ENCODE results near the gene C1orf185.

C1orf185 gene

DNA sequence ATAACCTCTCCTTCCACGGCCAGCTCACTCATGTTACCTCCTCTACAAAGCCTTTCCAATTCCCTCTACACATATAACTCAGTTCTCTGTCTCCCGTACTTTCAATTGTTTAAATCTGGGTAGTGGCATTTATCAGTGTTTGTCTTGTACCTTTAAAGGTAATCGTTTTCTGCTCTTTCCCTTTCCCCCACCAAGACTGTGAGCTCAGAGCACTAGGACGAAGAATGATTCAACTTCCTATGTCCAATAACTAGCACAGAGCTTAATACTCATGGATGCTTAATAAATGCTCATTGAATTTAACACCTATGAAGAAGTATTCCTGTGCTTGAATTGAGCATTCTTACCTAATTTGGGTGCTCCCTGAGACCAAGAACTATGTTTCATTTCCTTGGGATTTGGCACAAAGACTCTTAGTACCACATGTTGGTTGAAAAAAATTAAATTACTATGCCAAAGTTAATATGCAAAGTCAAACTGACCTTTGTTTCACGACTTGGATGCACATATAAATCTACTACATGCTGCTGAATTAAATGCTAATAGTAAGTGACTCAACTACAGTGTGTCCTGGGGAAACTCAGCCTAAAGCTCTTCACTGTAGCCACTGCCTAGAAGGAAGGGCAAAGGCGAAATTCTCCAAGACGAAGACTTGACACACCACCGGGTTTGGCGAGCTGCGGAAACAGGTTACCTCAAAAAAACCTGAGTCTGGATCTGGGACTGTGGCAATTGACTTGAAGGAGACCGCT lies 30.6 kb upstream of the C1orf185 start:
- DNase-seq (ENCODE audit: low spot score) = no peak
- in situ Hi-C loops (cut with MboI; ENCODE audit: low sequenced_read_pairs, unreplicated experiment) = no loop called here
- no peak for TF ChIP-seq CTCF (IDR thresholded peaks at IDR 0.05; ENCODE audit: borderline replicate concordance, control extremely low read depth, extremely low read depth, insufficient read depth, missing control alignments)

GRCh38 chr1:51072043-51072439 lies 30.0 kb upstream of the C1orf185 start:
- no peak for DNase-seq (ENCODE audit: low spot score)
- in situ Hi-C loops (cut with MboI; ENCODE audit: low sequenced_read_pairs, unreplicated experiment) = no loop called here
- no peak for TF ChIP-seq CTCF (IDR thresholded peaks at IDR 0.05; ENCODE audit: borderline replicate concordance, control extremely low read depth, extremely low read depth, insufficient read depth, missing control alignments)

- in situ Hi-C loops (cut with MboI; ENCODE audit: low sequenced_read_pairs, unreplicated experiment) = no loop called here
- no peak for DNase-seq (ENCODE audit: low spot score)
- TF ChIP-seq CTCF (IDR thresholded peaks at IDR 0.05; ENCODE audit: borderline replicate concordance, control extremely low read depth, extremely low read depth, insufficient read depth, missing control alignments) = no peak
Measured at GRCh38 chr1:51072651-51073050, 29.4 kb upstream of the C1orf185 start.

DNA sequence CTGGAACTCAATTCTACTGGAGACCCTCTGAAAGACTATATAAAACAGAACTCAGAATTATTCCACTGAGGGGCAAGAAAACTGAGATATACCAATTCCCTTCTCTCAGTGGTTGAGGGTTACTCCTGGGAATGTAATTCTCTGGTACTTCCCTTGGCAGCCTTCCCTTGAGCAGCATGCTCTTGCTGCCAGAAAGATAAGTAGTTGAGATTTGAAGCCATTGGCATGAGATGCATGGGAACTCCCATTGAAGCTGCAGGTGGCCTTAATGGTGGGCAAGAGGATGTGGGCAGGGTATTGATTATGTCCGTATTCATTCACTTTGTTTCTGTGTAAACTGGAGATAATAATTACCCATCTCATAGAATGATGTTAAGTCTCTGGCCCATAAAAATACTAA lies 28.6 kb upstream of the C1orf185 start:
- in situ Hi-C loops (cut with MboI; ENCODE audit: low sequenced_read_pairs, unreplicated experiment) = no loop called here
- no peak for TF ChIP-seq CTCF (IDR thresholded peaks at IDR 0.05; ENCODE audit: borderline replicate concordance, control extremely low read depth, extremely low read depth, insufficient read depth, missing control alignments)

DNA sequence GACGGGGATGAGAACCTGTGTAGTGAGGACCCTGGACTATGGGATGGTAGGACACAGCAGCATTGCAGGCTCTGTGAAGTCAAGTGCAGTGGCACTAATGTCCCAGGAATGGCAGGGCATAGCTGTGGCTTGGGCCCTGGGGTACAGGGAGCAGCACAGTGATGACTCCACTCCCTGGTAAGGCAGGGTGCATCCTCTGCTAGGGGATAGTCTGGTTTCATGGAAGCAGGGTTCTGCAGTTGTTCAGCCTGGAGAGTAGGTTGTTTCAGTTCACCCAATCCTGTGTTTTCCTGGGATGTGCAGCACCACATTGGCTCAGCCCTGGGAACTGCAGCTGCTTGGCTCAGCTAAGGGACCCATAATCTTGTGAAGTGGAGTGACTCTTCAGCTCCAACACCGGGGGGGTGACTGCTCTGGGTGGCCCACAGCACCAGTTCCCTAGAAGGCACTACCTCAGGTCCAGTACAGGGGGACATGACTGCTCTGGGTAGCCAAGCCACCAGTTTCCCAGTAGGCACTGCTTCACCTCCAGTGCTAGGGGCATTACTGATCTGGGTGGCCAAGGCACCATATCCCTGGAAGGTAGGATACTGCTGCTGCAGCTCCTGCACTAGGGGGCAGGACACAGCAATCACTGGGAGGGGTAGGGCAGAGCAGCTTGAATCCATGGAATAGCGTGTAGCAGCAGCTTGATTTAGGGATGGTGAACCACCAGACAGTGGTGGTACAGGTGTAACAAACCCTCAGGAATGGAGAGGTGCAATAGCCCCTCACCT lies 15.3 kb upstream of the C1orf185 start:
- DNase-seq (ENCODE audit: low spot score) = no peak
- in situ Hi-C loops (cut with MboI; ENCODE audit: low sequenced_read_pairs, unreplicated experiment) = no loop called here

More for the DNA sequence above, 28.6 kb upstream of the C1orf185 start:
- no peak for DNase-seq (ENCODE audit: low spot score)

GRCh38 chr1:51088474-51088873 lies 13.6 kb upstream of the C1orf185 start:
- TF ChIP-seq CTCF (IDR thresholded peaks at IDR 0.05; ENCODE audit: borderline replicate concordance, control extremely low read depth, extremely low read depth, insufficient read depth, missing control alignments) = no peak
- no peak for DNase-seq (ENCODE audit: low spot score)
- in situ Hi-C loops (cut with MboI; ENCODE audit: low sequenced_read_pairs, unreplicated experiment) = no loop called here

More for the DNA sequence above, 15.3 kb upstream of the C1orf185 start:
- no peak for TF ChIP-seq CTCF (IDR thresholded peaks at IDR 0.05; ENCODE audit: borderline replicate concordance, control extremely low read depth, extremely low read depth, insufficient read depth, missing control alignments)

Measured in GM13976 (cell line).